IMR-90 (cell line): Measurements from ENCODE around the gene OPHN1. TPM values are rescaled to one million over a fixed set of nuclear protein-coding genes. Genes with fewer than 3 reads are reported as not detected.

Experiments
- ATAC-seq: fragments of 200-7000 bp; cut with Tn5 transposase; 2 replicates; pipeline ENCODE4 v1.9.1; 2020; ENCODE audit warnings: low read depth, mild to moderate bottlenecking, moderate library complexity
- BruUV-seq: library from RNA; stranded (reverse); fragments of 400-500 nt; replicated peaks from 2 replicates; lab custom pipeline; 2021; lab: Mats Ljungman, UMichigan
- CTCF ChIA-PET: fragments of 300-600 bp; formaldehyde crosslinking; extraction: SDS; loops from one replicate; lab custom pipeline; 2021; ENCODE audit warnings: antibody characterized with exemption; lab: Yijun Ruan, JAX
- POLR2A ChIA-PET: fragments of 300-600 bp; sonication (Branson Sonifier 250); formaldehyde crosslinking; loops from one replicate; lab custom pipeline; 2022; ENCODE audit warnings: antibody characterized with exemption; ENCODE audit not compliant: unreplicated experiment; lab: Charles Lee
- DNase-seq: peaks from one replicate; pipeline ENCODE4 v3.0.0; 2013
- H2AFZ ChIP-seq: replicated peaks from 2 replicates; pipeline ENCODE3; 2013; ENCODE audit warnings: low read length, mild to moderate bottlenecking; ENCODE audit not compliant: poor library complexity
- H2AK5ac ChIP-seq: 2 replicates; pipeline ENCODE4 v1.6.1; 2013; ENCODE audit warnings: low read depth, low read length, inconsistent platforms
- H2AK9ac ChIP-seq: replicated peaks from 2 replicates; pipeline ENCODE3; 2013; ENCODE audit warnings: mild to moderate bottlenecking, low read depth, low read length, moderate library complexity; ENCODE audit not compliant: poor library complexity
- H2BK120ac ChIP-seq: 2 replicates; pipeline ENCODE4 v1.6.1; 2013; ENCODE audit warnings: low read depth, low read length, inconsistent platforms
- H2BK15ac ChIP-seq: 3 replicates; pipeline ENCODE4 v1.6.1; 2013; ENCODE audit warnings: low read depth, low read length, inconsistent platforms
- H2BK20ac ChIP-seq: 2 replicates; pipeline ENCODE4 v1.6.1; 2013; ENCODE audit warnings: low read depth, mild to moderate bottlenecking, inconsistent platforms, low read length, moderate library complexity
- H2BK5ac ChIP-seq: 2 replicates; pipeline ENCODE4 v1.6.1; 2013; ENCODE audit warnings: mild to moderate bottlenecking, low read depth, low read length, inconsistent platforms; ENCODE audit not compliant: poor library complexity, severe bottlenecking
- H3K14ac ChIP-seq: replicated peaks from 2 replicates; pipeline ENCODE4 v1.6.1; 2013; ENCODE audit warnings: low read depth, low read length, inconsistent platforms
- H3K18ac ChIP-seq: 2 replicates; pipeline ENCODE4 v1.6.1; 2013; ENCODE audit warnings: low read depth, low read length, control low read depth
- H3K23ac ChIP-seq: 2 replicates; pipeline ENCODE4 v1.6.1; 2013; ENCODE audit warnings: low read depth, low read length, inconsistent platforms
- H3K27ac ChIP-seq: 2 replicates; pipeline ENCODE4 v1.5.1; 2013; ENCODE audit warnings: mild to moderate bottlenecking, control low read depth, low read length; ENCODE audit not compliant: insufficient read depth
- H3K27me3 ChIP-seq: 2 replicates; pipeline ENCODE4 v1.6.1; 2013; ENCODE audit warnings: low read length; ENCODE audit not compliant: control insufficient read depth, insufficient read depth
- H3K36me3 ChIP-seq: 2 replicates; pipeline ENCODE4 v1.6.1; 2013; ENCODE audit warnings: low read length, mixed read lengths; ENCODE audit not compliant: control insufficient read depth, insufficient read depth
- H3K4ac ChIP-seq: 2 replicates; pipeline ENCODE4 v1.6.1; 2013; ENCODE audit warnings: low read depth, low read length, inconsistent platforms
- H3K4me1 ChIP-seq: 2 replicates; pipeline ENCODE4 v1.6.1; 2013; ENCODE audit warnings: low read length, mixed read lengths; ENCODE audit not compliant: control insufficient read depth, insufficient read depth
- H3K4me2 ChIP-seq: 2 replicates; pipeline ENCODE4 v1.6.1; 2013; ENCODE audit warnings: low read depth, mild to moderate bottlenecking, control low read depth, low read length, moderate library complexity
- H3K4me3 ChIP-seq: 2 replicates; pipeline ENCODE4 v1.5.1; 2013; ENCODE audit warnings: low read depth, mild to moderate bottlenecking, control low read depth, low read length, moderate library complexity; ENCODE audit not compliant: insufficient read depth
- H3K56ac ChIP-seq: 2 replicates; pipeline ENCODE4 v1.6.1; 2013; ENCODE audit warnings: low read length, inconsistent platforms; ENCODE audit not compliant: insufficient read depth; ENCODE audit errors: extremely low read depth
- H3K79me1 ChIP-seq, 2 experiments: 2 replicates each; pipeline ENCODE4 v1.6.1; 2013; ENCODE audit warnings: low read length in 2 of 2, inconsistent platforms in 1 of 2, low read depth in 1 of 2
- H3K9ac ChIP-seq: 2 replicates; pipeline ENCODE4 v1.6.1; 2013; ENCODE audit warnings: low read depth, low read length, control low read depth
- H3K9me1 ChIP-seq: 2 replicates; pipeline ENCODE4 v1.6.1; 2013; ENCODE audit warnings: low read length, inconsistent platforms; ENCODE audit not compliant: insufficient read depth
- H3K9me3 ChIP-seq: 2 replicates; pipeline ENCODE4 v1.6.1; 2013; ENCODE audit warnings: low read length; ENCODE audit not compliant: control insufficient read depth, insufficient read depth
- H4K20me1 ChIP-seq: 2 replicates; pipeline ENCODE4 v1.6.1; 2013; ENCODE audit warnings: low read length, inconsistent platforms; ENCODE audit not compliant: insufficient read depth
- H4K5ac ChIP-seq: 2 replicates; pipeline ENCODE4 v1.6.1; 2013; ENCODE audit warnings: mild to moderate bottlenecking, low read depth, low read length, control low read depth
- H4K8ac ChIP-seq, 2 experiments: 2 replicates each; pipeline ENCODE4 v1.6.1; 2013; ENCODE audit warnings: low read depth in 2 of 2, low read length in 2 of 2, control low read depth in 1 of 2, inconsistent platforms in 1 of 2
- H4K91ac ChIP-seq: 2 replicates; pipeline ENCODE4 v1.6.1; 2013; ENCODE audit warnings: low read depth, low read length, inconsistent platforms; ENCODE audit not compliant: insufficient read depth
- BHLHE40 ChIP-seq: fragments of 150-350 bp; IDR thresholded peaks from 2 replicates; pipeline ENCODE4 v1.6.1; 2016; ENCODE audit warnings: mild to moderate bottlenecking, low read depth, low read length
- NFE2L2 ChIP-seq: fragments of 150-350 bp; IDR thresholded peaks from 2 replicates; pipeline ENCODE4 v1.6.1; 2016; ENCODE audit warnings: low read depth, mild to moderate bottlenecking, low read length
- WGBS, 2 experiments: methylation state at CpG; one replicate each; pipeline versions ENCODE4 v1.1.5 to v1.1.7; 2013; ENCODE audit warnings: missing lambda C conversion rate in 2 of 2; ENCODE audit not compliant: insufficient read length in 1 of 2; ENCODE audit errors: extremely low coverage in 2 of 2; 5-methylcytosine and 5-hydroxymethylcytosine counted together
- dilution Hi-C: fragments of 300-500 bp; cut with HindIII; formaldehyde crosslinking; loops from one replicate; pipeline ENCODE4 v1.14.3; 2018; ENCODE audit warnings: low sequenced_read_pairs; ENCODE audit not compliant: unreplicated experiment
- in situ Hi-C: fragments of 300-500 bp; cut with MboI; formaldehyde crosslinking; loops from 3 replicates; pipeline ENCODE4 v1.14.3; 2019; ENCODE audit warnings: low sequenced_read_pairs, inconsistent platforms, mixed read lengths
- intact Hi-C: fragments of 100-400 bp; cut with micrococcal nuclease; formaldehyde crosslinking; loops from 2 replicates; pipeline ENCODE4 v1.10.0; 2022
- polyA plus RNA-seq, 3 experiments: library from polyadenylated mRNA; depleted of rRNA; stranded (reverse); fragments of >200 nt; gene quantifications; 2 replicates each; pipeline ENCODE4 v1.2.3, GENCODE V29; 2012; ENCODE audit warnings: low replicate concordance in 1 of 3
- total RNA-seq: library from RNA; depleted of rRNA; stranded (reverse); fragments of >200 nt; gene quantifications from 2 replicates; pipeline ENCODE4 v1.2.3, GENCODE V29; 2012

OPHN1 gene
- total and polyA plus RNA-seq, 2 of the 4 experiments (the other 2 are of a cell fraction): 4.0 to 13.1 TPM

- intact Hi-C loops: no loop called here
- Histone ChIP-seq H3K4me1 (peaks cover 2% of the 10 kb centered on the region; the same call in 1 of the 2 replicates), H4K20me1 (no peaks in the 10 kb centered on the region), H3K9ac (no peak overlapping the region), H3K4me3 (no peak overlapping the region), H4K8ac (no peak overlapping the region), H4K5ac (no peak overlapping the region), H2AK5ac (no peak overlapping the region), H3K9me1 (no peaks in the 10 kb centered on the region), H2AFZ (no peak overlapping the region), H3K27ac (no peak overlapping the region), H3K4ac (no peak overlapping the region), H3K23ac (no peak overlapping the region), H2BK20ac (no peak overlapping the region), H3K4me2 (no peak overlapping the region), H3K36me3 (no peaks in the 10 kb centered on the region), H3K27me3 (no peaks in the 10 kb centered on the region), H3K79me1 (no peaks in the 10 kb centered on the region), H3K18ac (no peak overlapping the region), H2BK15ac (no peak overlapping the region), H3K9me3 (no peaks in the 10 kb centered on the region), H2BK5ac (no peak overlapping the region), H3K14ac (no peak overlapping the region), H4K91ac (no peak overlapping the region), H2BK120ac (no peak overlapping the region), H3K56ac (no peak overlapping the region), H2AK9ac (no peak overlapping the region)
- TF ChIP-seq BHLHE40: no peak
- TF ChIP-seq NFE2L2: no peak
- in situ Hi-C loops: no loop called here
- no peak for DNase-seq
- CTCF ChIA-PET: interaction anchor here (0.9 kb wide), 1 partner anchor 10 kb away, joined by 6 read pairs; no protein-coding TSS in a partner anchor
- no peak for ATAC-seq
- dilution Hi-C loops: no loop called here
- WGBS, 2 experiments: no CpG with 5 or more reads among the region's 2 CpGs
- POLR2A ChIA-PET: no interaction called here
- BruUV-seq: no TSS peak
Measured at GRCh38 chrX:68087526-68087925, 345.8 kb downstream of the OPHN1 start.
